HFFc6 (cell line): ENCODE data around the gene NRDC. TPM values are rescaled to one million over a fixed set of nuclear protein-coding genes. Genes with fewer than 3 reads are reported as not detected.

Experiments
- DNase-seq: peaks from one replicate; pipeline ENCODE4 v3.0.0-alpha.2; 2018
- H3K27ac Mint-ChIP-seq: 2 replicates; pipeline ENCODE4 v1.8.0; 2020; ENCODE audit warnings: mild to moderate bottlenecking, mixed read lengths
- H3K27me3 Mint-ChIP-seq: 2 replicates; pipeline ENCODE4 v1.8.0; 2021; ENCODE audit warnings: mild to moderate bottlenecking, moderate library complexity, mixed read lengths; ENCODE audit not compliant: insufficient read depth
- H3K36me3 Mint-ChIP-seq: 2 replicates; pipeline ENCODE4 v1.8.0; 2021; ENCODE audit warnings: low read depth, mixed read lengths
- H3K4me1 Mint-ChIP-seq: 2 replicates; pipeline ENCODE4 v1.8.0; 2020; ENCODE audit warnings: low read depth, mixed read lengths
- H3K4me3 Mint-ChIP-seq: 2 replicates; pipeline ENCODE4 v1.8.0; 2020; ENCODE audit warnings: mild to moderate bottlenecking, moderate library complexity, mixed read lengths
- H3K9me3 Mint-ChIP-seq: 2 replicates; pipeline ENCODE4 v1.8.0; 2020; ENCODE audit warnings: mild to moderate bottlenecking, mixed read lengths
- CTCF ChIP-seq: fragments of 200-600 bp; sonication (generic); IDR thresholded peaks from 2 replicates; pipeline ENCODE4 v1.5.0; 2021; ENCODE audit warnings: antibody characterized with exemption, mild to moderate bottlenecking
- total RNA-seq, 6 experiments: library from RNA; stranded (reverse); fragmentation: NEBNext Ultra II Directional; extraction: Animal tissue kit (Norgen Biotek cat#: 25700); gene quantifications; 2 replicates in 1 of 6; 3 replicates in 5 of 6; pipeline ENCODE4 v1.2.3, GENCODE V29; 2021

The NRDC gene
- total RNA-seq, 6 experiments from 2014 or later: 186 to 207 (median 193) TPM

GRCh38 chr1:51851882-51852396 lies 26.6 kb downstream of the NRDC start:
- Mint-ChIP-seq H3K4me3 (no peak overlapping the region), H3K36me3 (peaks cover 28% of the 10 kb centered on the region), H3K4me1 (no peaks in the 10 kb centered on the region), H3K27me3 (no peaks in the 10 kb centered on the region), H3K27ac (no peak overlapping the region), H3K9me3 (0 out of 2 replicates have a peak, but pooled peaks cover 5% of the 10 kb centered on the region)
- no peak for TF ChIP-seq CTCF
- no peak for DNase-seq

GRCh38 chr1:51850420-51851223 lies 27.9 kb downstream of the NRDC start:
- no peak overlapping the region for H3K4me3 Mint-ChIP-seq
- H3K27ac Mint-ChIP-seq: no peak overlapping the region
- 0 out of 2 replicates have a peak, but pooled peaks cover under 1% of the 10 kb centered on the region for H3K27me3 Mint-ChIP-seq
- TF ChIP-seq CTCF: no peak
- no peak for DNase-seq
- H3K9me3 Mint-ChIP-seq: peaks cover 9% of the 10 kb centered on the region; the same call in 1 of the 2 replicates
- no peaks in the 10 kb centered on the region for H3K4me1 Mint-ChIP-seq
- peaks cover 39% of the 10 kb centered on the region for H3K36me3 Mint-ChIP-seq

- H3K4me3 Mint-ChIP-seq: no peak overlapping the region
- DNase-seq: no peak
- no peak overlapping the region for H3K27ac Mint-ChIP-seq
- H3K36me3 Mint-ChIP-seq: peaks cover 28% of the 10 kb centered on the region
- H3K4me1 Mint-ChIP-seq: peaks cover 9% of the 10 kb centered on the region; the same call in 1 of the 2 replicates
- TF ChIP-seq CTCF: no peak
- H3K27me3 Mint-ChIP-seq: peaks cover 7% of the 10 kb centered on the region
- H3K9me3 Mint-ChIP-seq: peaks cover 9% of the 10 kb centered on the region; the same call in 1 of the 2 replicates
These were observed 31.1 kb downstream of the NRDC start for GRCh38 chr1:51847294-51847920.

GRCh38 chr1:51843948-51844347 lies 34.6 kb downstream of the NRDC start:
- H3K27me3 Mint-ChIP-seq: peaks cover 8% of the 10 kb centered on the region
- peaks cover 9% of the 10 kb centered on the region; the same call in 1 of the 2 replicates for H3K9me3 Mint-ChIP-seq
- DNase-seq: no peak
- H3K4me3 Mint-ChIP-seq: no peak overlapping the region
- H3K27ac Mint-ChIP-seq: no peak overlapping the region
- H3K4me1 Mint-ChIP-seq: peaks cover 19% of the 10 kb centered on the region
- H3K36me3 Mint-ChIP-seq: peaks cover 39% of the 10 kb centered on the region
- TF ChIP-seq CTCF: no peak

GRCh38 chr1:51842261-51842660 lies 36.3 kb downstream of the NRDC start:
- peaks cover 19% of the 10 kb centered on the region for H3K4me1 Mint-ChIP-seq
- DNase-seq: no peak
- H3K27me3 Mint-ChIP-seq: peaks cover 8% of the 10 kb centered on the region
- no peak overlapping the region for H3K4me3 Mint-ChIP-seq
- peaks cover 39% of the 10 kb centered on the region for H3K36me3 Mint-ChIP-seq
- TF ChIP-seq CTCF: no peak
- peaks cover 5% of the 10 kb centered on the region; the same call in 1 of the 2 replicates for H3K9me3 Mint-ChIP-seq
- no peak overlapping the region for H3K27ac Mint-ChIP-seq
